Endothelial cell of umbilical vein (primary cell): ENCODE data around the gene IL4I1. TPM values are rescaled to one million over a fixed set of nuclear protein-coding genes. Genes with fewer than 3 reads are reported as not detected.

ENCODE experiments used
- BruUV-seq: library from RNA; stranded (reverse); fragments of 400-500 nt; replicated peaks from 2 replicates; lab custom pipeline; 2021; lab: Mats Ljungman, UMichigan
- CTCF ChIA-PET: fragments of 300-600, 350-600 bp; sonication (Branson Sonifier 250); formaldehyde crosslinking; loops from one replicate; lab custom pipeline; 2021; ENCODE audit warnings: antibody characterized with exemption, inconsistent platforms; lab: Charles Lee
- POLR2A ChIA-PET: fragments of 300-600, 350-600 bp; sonication (Branson Sonifier 250); formaldehyde crosslinking; loops from one replicate; lab custom pipeline; 2021; ENCODE audit warnings: antibody characterized with exemption, inconsistent platforms; lab: Charles Lee
- DNase-seq: peaks from one replicate; pipeline ENCODE4 v3.0.0-alpha.2; 2011; ENCODE audit warnings: low read depth, low spot score
- FAIRE-seq: peaks from 2 replicates; lab custom pipeline; 2011; peaks lifted over from hg19 to GRCh38; lab: Jason Lieb, UNC
- H2AFZ ChIP-seq: 2 replicates; pipeline ENCODE4 v1.6.0; 2012; ENCODE audit warnings: low read depth, low read length, control low read depth, inconsistent platforms
- H3K27ac ChIP-seq: 2 replicates; pipeline ENCODE4 v1.5.1; 2011; ENCODE audit warnings: low read depth, mild to moderate bottlenecking, control low read depth, low read length, moderate library complexity; ENCODE audit not compliant: insufficient read depth
- H3K27me3 ChIP-seq, 2 experiments: 2 replicates each; pipeline versions ENCODE4 v1.6.0 to v1.6.1; 2011; ENCODE audit warnings: low read length in 2 of 2, mixed read lengths in 1 of 2; ENCODE audit not compliant: control insufficient read depth in 2 of 2, insufficient read depth in 2 of 2
- H3K36me3 ChIP-seq, 2 experiments: 2 replicates in 1 of 2; 3 replicates in 1 of 2; pipeline ENCODE4 v1.5.1; 2011; ENCODE audit warnings: low read length in 2 of 2, mild to moderate bottlenecking in 1 of 2, moderate library complexity in 1 of 2; ENCODE audit not compliant: control insufficient read depth in 2 of 2, insufficient read depth in 2 of 2; ENCODE audit errors: extremely low read depth in 1 of 2
- H3K4me1 ChIP-seq: 3 replicates; pipeline ENCODE4 v1.5.1; 2011; ENCODE audit warnings: mild to moderate bottlenecking, low read length; ENCODE audit not compliant: control insufficient read depth, insufficient read depth; ENCODE audit errors: extremely low read depth
- H3K4me2 ChIP-seq: 2 replicates; pipeline ENCODE4 v1.6.1; 2011; ENCODE audit warnings: low read length, control low read depth, mixed read lengths; ENCODE audit not compliant: insufficient read depth
- H3K4me3 ChIP-seq, 3 experiments: fragments of 200-600 bp in 1 of 3; sonication (generic), shearing (Covaris generic) in 1 of 3; replicated peaks in 1 of 3; 2 replicates each; pipeline ENCODE4 v1.5.1; 2011 to 2016; ENCODE audit warnings: control low read depth in 3 of 3, low read length in 3 of 3, mild to moderate bottlenecking in 2 of 3, inconsistent platforms in 1 of 3, low read depth in 1 of 3, moderate library complexity in 1 of 3; ENCODE audit not compliant: insufficient read depth in 1 of 3
- H3K79me2 ChIP-seq: 2 replicates; pipeline ENCODE4 v1.6.0; 2012; ENCODE audit warnings: low read length, inconsistent platforms; ENCODE audit not compliant: control insufficient read depth, insufficient read depth
- H3K9ac ChIP-seq: replicated peaks from 2 replicates; pipeline ENCODE3; 2011; ENCODE audit warnings: low read length, control low read depth; ENCODE audit not compliant: insufficient read depth; ENCODE audit errors: extremely low read depth
- H3K9me1 ChIP-seq: replicated peaks from 3 replicates; pipeline ENCODE4 v1.6.0; 2011; ENCODE audit warnings: mild to moderate bottlenecking, low read length; ENCODE audit not compliant: control insufficient read depth, insufficient read depth; ENCODE audit errors: extremely low read depth
- H3K9me3 ChIP-seq: replicated peaks from 2 replicates; pipeline ENCODE4 v1.5.1; 2012; ENCODE audit warnings: low read length, inconsistent platforms; ENCODE audit not compliant: control insufficient read depth, insufficient read depth
- H4K20me1 ChIP-seq: replicated peaks from 2 replicates; pipeline ENCODE3; 2011; ENCODE audit warnings: mild to moderate bottlenecking, low read length; ENCODE audit not compliant: control insufficient read depth, insufficient read depth; ENCODE audit errors: extremely low read depth
- EZH2 ChIP-seq: IDR thresholded peaks from 2 replicates; pipeline ENCODE4 v1.6.1; 2012; ENCODE audit warnings: borderline replicate concordance, low read depth, mild to moderate bottlenecking, moderate library complexity, low read length, inconsistent platforms; ENCODE audit not compliant: severe bottlenecking
- FOS ChIP-seq: IDR thresholded peaks from 2 replicates; pipeline ENCODE4 v1.6.1; 2011; ENCODE audit warnings: mild to moderate bottlenecking, low read length, moderate library complexity, borderline replicate concordance; ENCODE audit not compliant: insufficient read depth
- GATA2 ChIP-seq: IDR thresholded peaks from 2 replicates; pipeline ENCODE4 v1.7.0; 2011; ENCODE audit warnings: low read depth, mild to moderate bottlenecking, moderate library complexity, mixed read lengths, low read length; ENCODE audit not compliant: insufficient read length, insufficient read depth
- JUN ChIP-seq: IDR thresholded peaks from 2 replicates; pipeline ENCODE4 v1.6.1; 2011; ENCODE audit warnings: borderline replicate concordance, low read depth; ENCODE audit not compliant: insufficient read length, insufficient read depth
- MAX ChIP-seq: IDR thresholded peaks from 2 replicates; pipeline ENCODE4 v1.6.1; 2011; ENCODE audit not compliant: insufficient read depth, insufficient read length
- MYC ChIP-seq: IDR thresholded peaks from one replicate; pipeline ENCODE4 v1.6.1; 2011; ENCODE audit warnings: mild to moderate bottlenecking, low read depth, low read length
- POLR2A ChIP-seq: IDR thresholded peaks from 2 replicates; pipeline ENCODE4 v1.6.1; 2012; ENCODE audit warnings: low read depth, mild to moderate bottlenecking, control low read depth, low read length
- POLR2AphosphoS5 ChIP-seq: IDR thresholded peaks from 2 replicates; pipeline ENCODE4 v1.6.1; 2012; ENCODE audit warnings: low read depth, mild to moderate bottlenecking, control low read depth, low read length, moderate library complexity; ENCODE audit not compliant: insufficient read depth
- dilution Hi-C: fragments of 300-500 bp; cut with MboI; formaldehyde crosslinking; loops from one replicate; pipeline ENCODE4 v1.15.0; 2019; ENCODE audit warnings: low sequenced_read_pairs; ENCODE audit not compliant: extremely low pct_ligation_motif_present
- intact Hi-C: fragments of 100-400 bp; cut with micrococcal nuclease; formaldehyde crosslinking; loops from one replicate; pipeline ENCODE4 v1.10.0; 2022
- polyA plus RNA-seq, 4 experiments: library from polyadenylated mRNA; depleted of rRNA in 3 of 4; stranded (reverse) in 3 of 4; unstranded in 1 of 4; fragments of >200 nt; gene quantifications; 2 replicates each; pipeline versions ENCODE4 v1.2.1 to v1.2.3, GENCODE V29; 2011 to 2012; ENCODE audit warnings: missing spikeins in 1 of 4
- total RNA-seq: library from RNA; stranded (reverse); gene quantifications from 2 replicates; pipeline ENCODE4 v1.2.3, GENCODE V29; 2021
- TF ChIP-seq, protein P1 (sequence below), 2 donors: IDR thresholded peaks; 1 replicate in 1 of 2; 2 replicates in 1 of 2; pipeline ENCODE4 v1.5.1; 2011; ENCODE audit warnings: low read length in 2 of 2, mild to moderate bottlenecking in 2 of 2, moderate library complexity in 2 of 2, control low read depth in 1 of 2, inconsistent platforms in 1 of 2, low read depth in 1 of 2; ENCODE audit not compliant: insufficient read depth in 1 of 2; ENCODE audit errors: extremely low read depth in 1 of 2

The IL4I1 gene
- total and polyA plus RNA-seq, 2 donors (not counting 3 experiments of a cell fraction or from before 2014, with no cell fraction given) = 5.0 to 5.6 TPM

DNA sequence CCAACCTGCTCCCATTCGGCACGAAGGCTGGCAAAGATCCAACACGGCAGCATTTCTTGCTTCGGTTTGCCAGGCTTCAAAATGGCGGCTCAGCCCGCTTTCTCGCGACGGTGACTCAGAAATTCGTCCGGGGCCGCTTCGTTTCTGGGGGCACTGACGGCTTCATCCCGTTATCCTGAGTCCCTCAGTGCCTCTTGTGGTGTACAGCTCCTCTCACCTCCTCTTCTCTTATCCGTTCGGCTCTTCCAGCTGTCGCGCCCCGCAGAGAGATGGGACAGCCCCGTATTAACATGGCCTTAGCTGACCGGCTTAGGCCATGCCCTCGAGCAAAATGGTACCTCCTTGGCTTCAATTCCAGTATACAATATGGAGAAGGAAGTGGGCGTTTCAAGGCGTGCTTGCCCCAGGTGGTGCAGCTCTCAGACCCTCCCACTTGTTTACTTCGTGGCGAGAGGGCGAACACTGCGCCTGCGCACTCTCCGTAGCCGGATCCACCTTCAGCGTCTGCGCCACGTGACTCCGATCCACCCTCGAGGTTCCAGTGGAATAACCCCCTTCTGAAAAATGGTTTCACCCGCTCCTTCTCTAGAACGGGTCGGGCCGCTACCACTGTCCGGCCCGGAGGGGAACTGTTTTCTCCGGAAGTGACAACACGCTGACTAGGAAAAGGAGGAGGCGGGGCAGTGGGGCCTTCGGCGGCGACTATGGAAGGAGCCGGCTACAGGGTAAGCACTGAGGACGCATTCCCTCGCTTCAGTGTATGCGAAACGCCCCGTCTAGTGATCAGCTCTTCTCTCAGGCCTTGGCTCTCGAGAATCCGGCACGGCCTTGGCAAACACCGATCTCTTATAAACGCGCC is 19.4 kb downstream of the IL4I1 start, which contains the start of the genes AKT1S1 and TBC1D17:
AKT1S1 (minus strand) TSS at position 336 of the 859 bp plus-strand sequence. CDS start 4,060 bp downstream, outside the sequence.
TBC1D17 (plus strand) TSS at position 683 of the 859 bp plus-strand sequence; CDS start at position 705, 22 bp downstream.
- Histone ChIP-seq H3K27ac (peak within 1 kb of the TSS; percentile 84), H3K27me3 (no peaks in the 10 kb centered on the region), H3K4me2 (peak within 1 kb of the TSS; percentile 83), H3K9ac (peak within 1 kb of the TSS; percentile 91), H3K36me3 (peaks cover 3 to 23% of the 10 kb centered on the region in 2 experiments), H3K4me1 (peaks cover 14% of the 10 kb centered on the region), H3K4me3 (peak within 1 kb of the TSS; percentile 38 to 81 (median 70)), H2AFZ (peak within 1 kb of the TSS; percentile 82), H3K79me2 (peaks cover 18% of the 10 kb centered on the region), H3K9me1 (no peaks in the 10 kb centered on the region), H4K20me1 (no peaks in the 10 kb centered on the region), H3K9me3 (no peaks in the 10 kb centered on the region)
- TF ChIP-seq EZH2 (no peak), POLR2AphosphoS5 (peak; percentile 75), JUN (peak; percentile 62), GATA2 (no peak), MYC (no peak), FOS (no peak), MAX (peak; percentile 100), POLR2A (peak; percentile 84)
- TF ChIP-seq, protein P1, sequence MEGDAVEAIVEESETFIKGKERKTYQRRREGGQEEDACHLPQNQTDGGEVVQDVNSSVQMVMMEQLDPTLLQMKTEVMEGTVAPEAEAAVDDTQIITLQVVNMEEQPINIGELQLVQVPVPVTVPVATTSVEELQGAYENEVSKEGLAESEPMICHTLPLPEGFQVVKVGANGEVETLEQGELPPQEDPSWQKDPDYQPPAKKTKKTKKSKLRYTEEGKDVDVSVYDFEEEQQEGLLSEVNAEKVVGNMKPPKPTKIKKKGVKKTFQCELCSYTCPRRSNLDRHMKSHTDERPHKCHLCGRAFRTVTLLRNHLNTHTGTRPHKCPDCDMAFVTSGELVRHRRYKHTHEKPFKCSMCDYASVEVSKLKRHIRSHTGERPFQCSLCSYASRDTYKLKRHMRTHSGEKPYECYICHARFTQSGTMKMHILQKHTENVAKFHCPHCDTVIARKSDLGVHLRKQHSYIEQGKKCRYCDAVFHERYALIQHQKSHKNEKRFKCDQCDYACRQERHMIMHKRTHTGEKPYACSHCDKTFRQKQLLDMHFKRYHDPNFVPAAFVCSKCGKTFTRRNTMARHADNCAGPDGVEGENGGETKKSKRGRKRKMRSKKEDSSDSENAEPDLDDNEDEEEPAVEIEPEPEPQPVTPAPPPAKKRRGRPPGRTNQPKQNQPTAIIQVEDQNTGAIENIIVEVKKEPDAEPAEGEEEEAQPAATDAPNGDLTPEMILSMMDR (IDR thresholded peaks at IDR 0.05; ENCODE audit: extremely low read depth in 1 of 2, insufficient read depth in 1 of 2, low read depth in 1 of 2, low read length in 2 of 2) = no peak
- BruUV-seq = TSS peak; percentile 41
- intact Hi-C loops = loop anchor here (1.0 to 5.0 kb wide), 7 partner anchors 8 to 507 kb away; partner anchors contain the start of genes ALDH16A1, ATF5, FUZ and NUP62
- peak; percentile 100 for DNase-seq
- dilution Hi-C loops = no loop called here
- ChIA-PET CTCF (interaction anchor here (1.6 kb wide), 1 partner anchor 9 kb away, joined by 4 read pairs; the partner anchor contains the start of gene PNKP), POLR2A (interaction anchor here (0.7 to 0.9 kb wide), 3 partner anchors 8 to 53 kb away, joined by 3 to 4 read pairs (median 3); no protein-coding TSS in a partner anchor)
- FAIRE-seq = peak; percentile 100
